Measurements from ENCODE around the gene EFCAB12. TPM values are rescaled to one million over a fixed set of nuclear protein-coding genes. Genes with fewer than 3 reads are reported as not detected.

Gene EFCAB12
- total and polyA plus RNA-seq, 2 donors (not counting 3 experiments of a cell fraction or from before 2014, with no cell fraction given): 0.15 to 0.49 TPM

DNA sequence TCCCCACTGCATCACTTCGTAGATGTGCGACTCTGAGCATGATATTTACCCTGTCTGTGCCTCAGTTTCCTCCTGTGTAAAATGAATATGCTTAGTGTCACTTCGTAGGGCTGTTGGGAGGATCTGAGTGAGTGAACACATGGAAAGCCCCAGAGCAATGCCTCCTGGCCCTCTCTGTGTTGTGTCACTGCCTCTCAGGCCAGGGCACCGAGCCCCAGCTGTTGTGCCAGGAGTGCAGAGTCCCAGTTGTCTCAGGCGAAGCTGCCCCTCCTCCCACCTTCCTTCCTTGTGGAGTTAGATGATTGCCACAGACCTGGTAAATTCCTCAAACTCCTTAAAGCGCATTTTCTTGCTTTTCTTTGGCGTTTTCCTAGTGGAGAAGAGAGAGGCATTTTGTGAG, 26.2 kb downstream of the EFCAB12 start:
- DNase-seq (ENCODE audit: low read depth, low spot score) (no peak), FAIRE-seq (no peak)
- TF ChIP-seq, protein P1, sequence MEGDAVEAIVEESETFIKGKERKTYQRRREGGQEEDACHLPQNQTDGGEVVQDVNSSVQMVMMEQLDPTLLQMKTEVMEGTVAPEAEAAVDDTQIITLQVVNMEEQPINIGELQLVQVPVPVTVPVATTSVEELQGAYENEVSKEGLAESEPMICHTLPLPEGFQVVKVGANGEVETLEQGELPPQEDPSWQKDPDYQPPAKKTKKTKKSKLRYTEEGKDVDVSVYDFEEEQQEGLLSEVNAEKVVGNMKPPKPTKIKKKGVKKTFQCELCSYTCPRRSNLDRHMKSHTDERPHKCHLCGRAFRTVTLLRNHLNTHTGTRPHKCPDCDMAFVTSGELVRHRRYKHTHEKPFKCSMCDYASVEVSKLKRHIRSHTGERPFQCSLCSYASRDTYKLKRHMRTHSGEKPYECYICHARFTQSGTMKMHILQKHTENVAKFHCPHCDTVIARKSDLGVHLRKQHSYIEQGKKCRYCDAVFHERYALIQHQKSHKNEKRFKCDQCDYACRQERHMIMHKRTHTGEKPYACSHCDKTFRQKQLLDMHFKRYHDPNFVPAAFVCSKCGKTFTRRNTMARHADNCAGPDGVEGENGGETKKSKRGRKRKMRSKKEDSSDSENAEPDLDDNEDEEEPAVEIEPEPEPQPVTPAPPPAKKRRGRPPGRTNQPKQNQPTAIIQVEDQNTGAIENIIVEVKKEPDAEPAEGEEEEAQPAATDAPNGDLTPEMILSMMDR (IDR thresholded peaks at IDR 0.05; ENCODE audit: extremely low read depth in 1 of 2, insufficient read depth in 1 of 2, low read depth in 1 of 2, low read length in 2 of 2): no peak
- TF ChIP-seq FOS (IDR thresholded peaks at IDR 0.05; ENCODE audit: borderline replicate concordance, insufficient read depth, low read length) (no peak), EZH2 (IDR thresholded peaks at IDR 0.05; ENCODE audit: borderline replicate concordance, low read depth, low read length, severe bottlenecking) (no peak), MYC (IDR thresholded peaks at IDR 0.05; ENCODE audit: low read depth, low read length) (no peak), JUN (IDR thresholded peaks at IDR 0.05; ENCODE audit: borderline replicate concordance, insufficient read depth, insufficient read length, low read depth) (no peak), POLR2A (IDR thresholded peaks at IDR 0.05; ENCODE audit: low read depth, low read length) (no peak), POLR2AphosphoS5 (IDR thresholded peaks at IDR 0.05; ENCODE audit: insufficient read depth, low read depth, low read length) (no peak), GATA2 (IDR thresholded peaks at IDR 0.05; ENCODE audit: insufficient read depth, insufficient read length, low read depth, low read length) (no peak)
- TF ChIP-seq, protein P2, sequence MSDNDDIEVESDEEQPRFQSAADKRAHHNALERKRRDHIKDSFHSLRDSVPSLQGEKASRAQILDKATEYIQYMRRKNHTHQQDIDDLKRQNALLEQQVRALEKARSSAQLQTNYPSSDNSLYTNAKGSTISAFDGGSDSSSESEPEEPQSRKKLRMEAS (IDR thresholded peaks at IDR 0.05; ENCODE audit: insufficient read depth, insufficient read length): no peak
- Histone ChIP-seq H4K20me1 (replicated peaks; ENCODE audit: control insufficient read depth, extremely low read depth, insufficient read depth, low read length) (no peaks in the 10 kb centered on the region), H3K9ac (replicated peaks; ENCODE audit: extremely low read depth, insufficient read depth, low read length) (no peak overlapping the region), H3K79me2 (ENCODE audit: control insufficient read depth, insufficient read depth, low read length) (peaks cover 20% of the 10 kb centered on the region), H3K27ac (ENCODE audit: insufficient read depth, low read depth, low read length) (no peak overlapping the region), H3K4me1 (ENCODE audit: control insufficient read depth, extremely low read depth, insufficient read depth, low read length) (peaks cover 4% of the 10 kb centered on the region), H3K4me2 (ENCODE audit: insufficient read depth, low read length) (no peak overlapping the region), H3K9me3 (replicated peaks; ENCODE audit: control insufficient read depth, insufficient read depth, low read length) (no peaks in the 10 kb centered on the region), H3K27me3 (ENCODE audit: control insufficient read depth in 2 of 2, insufficient read depth in 2 of 2, low read length in 2 of 2) (peaks cover 0 to 5% of the 10 kb centered on the region in 2 experiments), H3K36me3 (ENCODE audit: control insufficient read depth in 2 of 2, extremely low read depth in 1 of 2, insufficient read depth in 2 of 2, low read length in 2 of 2) (no peaks in the 10 kb centered on the region), H3K9me1 (replicated peaks; ENCODE audit: control insufficient read depth, extremely low read depth, insufficient read depth, low read length) (no peaks in the 10 kb centered on the region), H3K4me3 (replicated peaks in 1 of 3; ENCODE audit: insufficient read depth in 1 of 3, low read depth in 1 of 3, low read length in 3 of 3) (no peak overlapping the region), H2AFZ (ENCODE audit: low read depth, low read length) (no peak overlapping the region)
- BruUV-seq (replicated peaks): no TSS peak
- CTCF ChIA-PET: interaction anchor here (0.7 to 1.0 kb wide), 2 partner anchors 12 kb away, joined by 3 to 4 read pairs; no protein-coding TSS in a partner anchor
- intact Hi-C loops (cut with micrococcal nuclease) (no loop called here), dilution Hi-C loops (cut with MboI; ENCODE audit: extremely low pct_ligation_motif_present, low sequenced_read_pairs) (no loop called here)
- POLR2A ChIA-PET: no interaction called here

Data from endothelial cell of umbilical vein (primary cell).